Measurements from ENCODE around the gene SH2D6. TPM values are rescaled to one million over a fixed set of nuclear protein-coding genes. Genes with fewer than 3 reads are reported as not detected.

SH2D6 gene
- total RNA-seq, 2 donors from 2014 or later: 1.6 to 9.2 TPM

- Histone ChIP-seq H3K9ac (ENCODE audit: low read depth in 2 of 2, low read length in 2 of 2) (no peak overlapping the region), H3K27me3 (no peaks in the 10 kb centered on the region), H3K4me3 (no peak overlapping the region), H3K36me3 (no peaks in the 10 kb centered on the region), H3K27ac (peak overlapping the region; percentile 15), H3K4me1 (peaks cover 12% of the 10 kb centered on the region), H3K9me3 (no peaks in the 10 kb centered on the region)
- TF ChIP-seq CTCF (IDR thresholded peaks at IDR 0.05): no peak
- intact Hi-C loops (cut with DNase I): no loop called here
- DNase-seq: peak; percentile 51
Observed at GRCh38 chr2:85405201-85406059, 13.1 kb upstream of the SH2D6 start.

- Histone ChIP-seq H3K27me3 (no peaks in the 10 kb centered on the region), H3K4me1 (peaks cover 17% of the 10 kb centered on the region), H3K27ac (peak within 1 kb of the TSS; percentile 87), H3K9ac (ENCODE audit: low read depth in 2 of 2, low read length in 2 of 2) (peak within 1 kb of the TSS; percentile 70 to 87), H3K36me3 (no peaks in the 10 kb centered on the region), H3K9me3 (no peaks in the 10 kb centered on the region), H3K4me3 (peak within 1 kb of the TSS; percentile 20)
- peak; percentile 97 for DNase-seq
- no peak for TF ChIP-seq CTCF (IDR thresholded peaks at IDR 0.05)
- intact Hi-C loops (cut with DNase I): no loop called here
Observed at GRCh38 chr2:85409845-85410583, 8.5 kb upstream of the SH2D6 start, which contains the start of gene CAPG. TSS of gene CAPG (minus strand) at chr2:85410366. CDS start at chr2:85402145, 8,221 bp downstream.

GRCh38 chr2:85410584-85411404 lies 7.7 kb upstream of the SH2D6 start:
- TF ChIP-seq CTCF (IDR thresholded peaks at IDR 0.05): no peak
- Histone ChIP-seq H3K4me3 (no peak overlapping the region), H3K9ac (ENCODE audit: low read depth in 2 of 2, low read length in 2 of 2) (peak overlapping the region; percentile 32 to 87), H3K9me3 (no peaks in the 10 kb centered on the region), H3K36me3 (no peaks in the 10 kb centered on the region), H3K4me1 (peaks cover 17% of the 10 kb centered on the region), H3K27ac (peak overlapping the region; percentile 87), H3K27me3 (no peaks in the 10 kb centered on the region)
- intact Hi-C loops (cut with DNase I): no loop called here
- no peak for DNase-seq

- H3K27ac ChIP-seq: peak overlapping the region; percentile 87
Observed at GRCh38 chr2:85411405-85411748, 7.1 kb upstream of the SH2D6 start.

More at GRCh38 chr2:85411405-85411748, 7.1 kb upstream of the SH2D6 start:
- intact Hi-C loops (cut with DNase I): no loop called here
- DNase-seq: no peak
- no peak overlapping the region for H3K4me3 ChIP-seq
- H3K36me3 ChIP-seq: no peaks in the 10 kb centered on the region
- no peak for TF ChIP-seq CTCF (IDR thresholded peaks at IDR 0.05)
- H3K4me1 ChIP-seq: peaks cover 17% of the 10 kb centered on the region
- no peaks in the 10 kb centered on the region for H3K27me3 ChIP-seq
- H3K9ac ChIP-seq (ENCODE audit: low read depth in 2 of 2, low read length in 2 of 2): no peak overlapping the region
- H3K9me3 ChIP-seq: no peaks in the 10 kb centered on the region
